HG03108 (cell line): ENCODE results near the gene PRR5L.
"Not testable (repeated sequence)": the region's sequence is repeated elsewhere in the genome, so short reads cannot be mapped to it uniquely, and the experiment has no call there.

ENCODE experiments used
- ATAC-seq: cut with Tn5 transposase; IDR thresholded peaks from one replicate; pipeline ENCODE4 v1.9.1; 2021; ENCODE audit warnings: moderate library complexity; ENCODE audit not compliant: unreplicated experiment

PRR5L gene

GRCh38 chr11:36325403-36325802, 29.3 kb downstream of the PRR5L start:
- ATAC-seq: not testable (repeated sequence)

GRCh38 chr11:36326524-36327419, 30.7 kb downstream of the PRR5L start:
- peak; percentile 59 for ATAC-seq

GRCh38 chr11:36328966-36329673, 33.0 kb downstream of the PRR5L start:
- no peak for ATAC-seq

- no peak for ATAC-seq
These were observed 34.3 kb downstream of the PRR5L start for GRCh38 chr11:36330411-36330810.

GRCh38 chr11:36333468-36333867, 37.4 kb downstream of the PRR5L start:
- no peak for ATAC-seq

- no peak for ATAC-seq
These were observed 37.8 kb downstream of the PRR5L start for GRCh38 chr11:36333897-36334296.

GRCh38 chr11:36339888-36340287, 43.8 kb downstream of the PRR5L start:
- no peak for ATAC-seq

GRCh38 chr11:36340897-36341296, 44.8 kb downstream of the PRR5L start:
- ATAC-seq: no peak

GRCh38 chr11:36341915-36342314, 45.8 kb downstream of the PRR5L start:
- no peak for ATAC-seq

- no peak for ATAC-seq
These were observed 46.2 kb downstream of the PRR5L start for GRCh38 chr11:36342327-36342726.

GRCh38 chr11:36343436-36343835, 47.3 kb downstream of the PRR5L start:
- no peak for ATAC-seq

- no peak for ATAC-seq
These were observed 49.0 kb downstream of the PRR5L start for GRCh38 chr11:36345084-36345511.

GRCh38 chr11:36345535-36346141, 49.5 kb downstream of the PRR5L start:
- no peak for ATAC-seq

- ATAC-seq: no peak
These were observed 50.7 kb downstream of the PRR5L start for GRCh38 chr11:36346562-36347383.

- ATAC-seq: no peak
These were observed 51.4 kb downstream of the PRR5L start for GRCh38 chr11:36347384-36347906.

- ATAC-seq: no peak
These were observed 53.5 kb downstream of the PRR5L start for GRCh38 chr11:36349351-36350136.

GRCh38 chr11:36350137-36350513, 54.0 kb downstream of the PRR5L start:
- no peak for ATAC-seq

- ATAC-seq: no peak
These were observed 56.8 kb downstream of the PRR5L start for GRCh38 chr11:36352922-36353321.

- peak; percentile 80 for ATAC-seq
These were observed 58.3 kb downstream of the PRR5L start for GRCh38 chr11:36354221-36355003.
